Brain microvascular endothelial cell (primary cell): ENCODE data around the gene MYBPC2.

ENCODE experiments used
- DNase-seq: peaks from one replicate; pipeline ENCODE4 v3.0.0-alpha.2; 2020
- H3K27ac ChIP-seq: fragments of 250-450 bp; sonication (Bioruptor Pico); 2 replicates; pipeline ENCODE4 v1.5.1; 2020; ENCODE audit warnings: mild to moderate bottlenecking, moderate library complexity
- H3K27me3 ChIP-seq: fragments of 250-450 bp; sonication (Bioruptor Pico); replicated peaks from 2 replicates; pipeline ENCODE4 v1.5.1; 2020; ENCODE audit warnings: mild to moderate bottlenecking
- H3K36me3 ChIP-seq: fragments of 250-450 bp; sonication (Bioruptor Pico); replicated peaks from 2 replicates; pipeline ENCODE4 v1.5.1; 2020; ENCODE audit warnings: mild to moderate bottlenecking
- H3K4me3 ChIP-seq: 2 replicates; pipeline ENCODE4 v1.5.1; 2011; ENCODE audit warnings: low read depth, mild to moderate bottlenecking, control low read depth, low read length, moderate library complexity
- CTCF ChIP-seq: IDR thresholded peaks from 2 replicates; pipeline ENCODE4 v1.5.1; 2011; ENCODE audit warnings: low read depth, mild to moderate bottlenecking, moderate library complexity, low read length, control low read depth, inconsistent platforms; ENCODE audit errors: missing control alignments
- in situ Hi-C: cut with HindIII; loops from 2 replicates; pipeline ENCODE4 v1.10.0; 2017; ENCODE audit warnings: low sequenced_read_pairs, low pct_ligation_motif_present

Gene MYBPC2

GRCh38 chr19:50406829-50407228, 25.9 kb upstream of the MYBPC2 start:
- H3K27me3 ChIP-seq, result no peaks in the 10 kb centered on the region
- peaks cover 3% of the 10 kb centered on the region for H3K36me3 ChIP-seq
- no peak overlapping the region for H3K27ac ChIP-seq
- TF ChIP-seq CTCF, result no peak
- in situ Hi-C loops, result no loop called here
- no peak overlapping the region for H3K4me3 ChIP-seq
- no peak for DNase-seq

GRCh38 chr19:50409347-50409746, 23.3 kb upstream of the MYBPC2 start:
- no peak for DNase-seq
- TF ChIP-seq CTCF, result no peak
- no peaks in the 10 kb centered on the region for H3K36me3 ChIP-seq
- in situ Hi-C loops, result no loop called here
- no peak overlapping the region for H3K27ac ChIP-seq
- no peaks in the 10 kb centered on the region for H3K27me3 ChIP-seq
- no peak overlapping the region for H3K4me3 ChIP-seq

- Histone ChIP-seq H3K27me3 (no peaks in the 10 kb centered on the region), H3K27ac (no peak overlapping the region), H3K36me3 (no peaks in the 10 kb centered on the region), H3K4me3 (no peak overlapping the region)
- in situ Hi-C loops, result no loop called here
- no peak for DNase-seq
- TF ChIP-seq CTCF, result no peak
These were observed 22.6 kb upstream of the MYBPC2 start for GRCh38 chr19:50410109-50410508.

GRCh38 chr19:50412419-50412818, 20.3 kb upstream of the MYBPC2 start:
- no peak overlapping the region for H3K4me3 ChIP-seq
- in situ Hi-C loops, result no loop called here
- H3K27me3 ChIP-seq, result no peaks in the 10 kb centered on the region
- no peak for DNase-seq
- TF ChIP-seq CTCF, result no peak
- H3K27ac ChIP-seq, result no peak overlapping the region
- no peaks in the 10 kb centered on the region for H3K36me3 ChIP-seq

GRCh38 chr19:50413096-50413495, 19.6 kb upstream of the MYBPC2 start:
- in situ Hi-C loops, result no loop called here
- Histone ChIP-seq H3K27ac (no peak overlapping the region), H3K4me3 (no peak overlapping the region), H3K36me3 (no peaks in the 10 kb centered on the region), H3K27me3 (no peaks in the 10 kb centered on the region)
- TF ChIP-seq CTCF, result no peak
- no peak for DNase-seq

GRCh38 chr19:50413531-50413930, 19.2 kb upstream of the MYBPC2 start:
- peaks cover 2% of the 10 kb centered on the region for H3K27me3 ChIP-seq
- no peak overlapping the region for H3K27ac ChIP-seq
- in situ Hi-C loops, result no loop called here
- no peak overlapping the region for H3K4me3 ChIP-seq
- TF ChIP-seq CTCF, result no peak
- no peak for DNase-seq
- no peaks in the 10 kb centered on the region for H3K36me3 ChIP-seq
